RWPE2 (cell line): ENCODE data around the gene MIEF2.

Source experiments
- ATAC-seq: fragments of 200-7000 bp; cut with Tn5 transposase; 3 replicates; pipeline ENCODE4 v1.9.1; 2021; ENCODE audit warnings: low read depth
- DNase-seq: peaks from one replicate; pipeline ENCODE4 v3.0.0-alpha.2; 2020; ENCODE audit warnings: low spot score
- H3K27ac ChIP-seq: fragments of 450-650 bp; 2 replicates; pipeline ENCODE4 v1.5.1; 2017; ENCODE audit warnings: mild to moderate bottlenecking; ENCODE audit not compliant: poor library complexity, severe bottlenecking
- H3K27me3 ChIP-seq: fragments of 250-450 bp; sonication (Bioruptor Pico); 2 replicates; pipeline ENCODE4 v1.5.1; 2021; ENCODE audit warnings: mild to moderate bottlenecking, moderate library complexity; ENCODE audit not compliant: insufficient read depth, poor library complexity, severe bottlenecking
- H3K36me3 ChIP-seq: fragments of 250-450 bp; sonication (Bioruptor Pico); 2 replicates; pipeline ENCODE4 v1.5.1; 2020; ENCODE audit warnings: low read depth, mild to moderate bottlenecking, moderate library complexity
- H3K4me1 ChIP-seq: fragments of 250-450 bp; sonication (Bioruptor Pico); 2 replicates; pipeline ENCODE4 v1.5.1; 2021; ENCODE audit warnings: mild to moderate bottlenecking, moderate library complexity; ENCODE audit not compliant: insufficient read depth, poor library complexity, severe bottlenecking
- H3K4me3 ChIP-seq: fragments of 250-450 bp; sonication (Bioruptor Pico); 2 replicates; pipeline ENCODE4 v1.5.1; 2021; ENCODE audit warnings: mild to moderate bottlenecking, moderate library complexity; ENCODE audit not compliant: severe bottlenecking
- H3K9me3 ChIP-seq: fragments of 250-450 bp; sonication (Bioruptor Pico); 2 replicates; pipeline ENCODE4 v1.5.1; 2021; ENCODE audit warnings: mild to moderate bottlenecking, moderate library complexity; ENCODE audit not compliant: severe bottlenecking
- CTCF ChIP-seq: fragments of 450-650 bp; IDR thresholded peaks from one replicate; pipeline ENCODE4 v1.5.1; 2017; ENCODE audit warnings: mild to moderate bottlenecking, moderate library complexity; ENCODE audit not compliant: poor library complexity, severe bottlenecking

The MIEF2 gene

GRCh38 chr17:18278867-18279266 is 18.4 kb downstream of the MIEF2 start:
- Histone ChIP-seq H3K4me3 (no peak overlapping the region), H3K4me1 (no peaks in the 10 kb centered on the region), H3K9me3 (no peaks in the 10 kb centered on the region), H3K27ac (no peak overlapping the region), H3K36me3 (peaks cover 69% of the 10 kb centered on the region), H3K27me3 (no peaks in the 10 kb centered on the region)
- TF ChIP-seq CTCF = no peak
- ATAC-seq (no peak), DNase-seq (no peak)

GRCh38 chr17:18280249-18280648 is 19.8 kb downstream of the MIEF2 start:
- no peaks in the 10 kb centered on the region for H3K4me1 ChIP-seq
- TF ChIP-seq CTCF = no peak
- H3K27me3 ChIP-seq = no peaks in the 10 kb centered on the region
- H3K27ac ChIP-seq = no peak overlapping the region
- no peak overlapping the region for H3K4me3 ChIP-seq
- no peak for DNase-seq
- no peak for ATAC-seq
- H3K9me3 ChIP-seq = no peaks in the 10 kb centered on the region
- H3K36me3 ChIP-seq = peaks cover 78% of the 10 kb centered on the region

- no peaks in the 10 kb centered on the region for H3K9me3 ChIP-seq
- H3K27me3 ChIP-seq = no peaks in the 10 kb centered on the region
- TF ChIP-seq CTCF = no peak
- no peak for DNase-seq
- H3K36me3 ChIP-seq = peaks cover 84% of the 10 kb centered on the region
- ATAC-seq = no peak
- H3K4me1 ChIP-seq = no peaks in the 10 kb centered on the region
- no peak overlapping the region for H3K4me3 ChIP-seq
- H3K27ac ChIP-seq = no peak overlapping the region
Observed at GRCh38 chr17:18280766-18281371, 20.4 kb downstream of the MIEF2 start.

GRCh38 chr17:18281788-18282187 is 21.3 kb downstream of the MIEF2 start:
- H3K9me3 ChIP-seq = no peaks in the 10 kb centered on the region
- TF ChIP-seq CTCF = no peak
- H3K27me3 ChIP-seq = no peaks in the 10 kb centered on the region
- H3K27ac ChIP-seq = no peak overlapping the region
- DNase-seq = no peak
- ATAC-seq = no peak
- H3K4me1 ChIP-seq = no peaks in the 10 kb centered on the region
- peaks cover 93% of the 10 kb centered on the region for H3K36me3 ChIP-seq
- no peak overlapping the region for H3K4me3 ChIP-seq

GRCh38 chr17:18285296-18285695 is 24.8 kb downstream of the MIEF2 start:
- Histone ChIP-seq H3K4me1 (no peaks in the 10 kb centered on the region), H3K4me3 (no peak overlapping the region), H3K27me3 (no peaks in the 10 kb centered on the region), H3K27ac (no peak overlapping the region), H3K36me3 (peaks cover 95% of the 10 kb centered on the region), H3K9me3 (no peaks in the 10 kb centered on the region)
- no peak for DNase-seq
- ATAC-seq = no peak
- TF ChIP-seq CTCF = no peak
